HUES64 (cell line): ENCODE measurements around the gene SLC10A1.

Experiments used
- H3K27ac ChIP-seq: 2 replicates; pipeline ENCODE4 v1.7.0; 2013; ENCODE audit warnings: low read depth, low read length, inconsistent platforms
- H3K27me3 ChIP-seq: 2 replicates; pipeline ENCODE4 v1.6.1; 2013; ENCODE audit warnings: mild to moderate bottlenecking, low read length; ENCODE audit not compliant: insufficient read depth
- H3K36me3 ChIP-seq: 2 replicates; pipeline ENCODE4 v1.6.1; 2013; ENCODE audit warnings: mild to moderate bottlenecking, low read length; ENCODE audit not compliant: insufficient read depth
- H3K4me1 ChIP-seq: 2 replicates; pipeline ENCODE4 v1.6.1; 2013; ENCODE audit warnings: mild to moderate bottlenecking, low read length, moderate library complexity; ENCODE audit not compliant: insufficient read depth
- H3K4me3 ChIP-seq: 2 replicates; pipeline ENCODE4 v1.5.1; 2013; ENCODE audit warnings: mild to moderate bottlenecking, low read length, moderate library complexity
- H3K9ac ChIP-seq: 2 replicates; pipeline ENCODE4 v1.6.1; 2013; ENCODE audit warnings: mild to moderate bottlenecking, low read depth, low read length
- H3K9me3 ChIP-seq: 2 replicates; pipeline ENCODE4 v1.6.1; 2013; ENCODE audit warnings: low read depth, low read length; ENCODE audit not compliant: insufficient read depth
- WGBS: fragments of 150-250, 120-280 bp; methylation state at CpG from one replicate; pipeline ENCODE4 v1.1.7; 2013; ENCODE audit warnings: missing lambda C conversion rate; 5-methylcytosine and 5-hydroxymethylcytosine counted together

The SLC10A1 gene

DNA sequence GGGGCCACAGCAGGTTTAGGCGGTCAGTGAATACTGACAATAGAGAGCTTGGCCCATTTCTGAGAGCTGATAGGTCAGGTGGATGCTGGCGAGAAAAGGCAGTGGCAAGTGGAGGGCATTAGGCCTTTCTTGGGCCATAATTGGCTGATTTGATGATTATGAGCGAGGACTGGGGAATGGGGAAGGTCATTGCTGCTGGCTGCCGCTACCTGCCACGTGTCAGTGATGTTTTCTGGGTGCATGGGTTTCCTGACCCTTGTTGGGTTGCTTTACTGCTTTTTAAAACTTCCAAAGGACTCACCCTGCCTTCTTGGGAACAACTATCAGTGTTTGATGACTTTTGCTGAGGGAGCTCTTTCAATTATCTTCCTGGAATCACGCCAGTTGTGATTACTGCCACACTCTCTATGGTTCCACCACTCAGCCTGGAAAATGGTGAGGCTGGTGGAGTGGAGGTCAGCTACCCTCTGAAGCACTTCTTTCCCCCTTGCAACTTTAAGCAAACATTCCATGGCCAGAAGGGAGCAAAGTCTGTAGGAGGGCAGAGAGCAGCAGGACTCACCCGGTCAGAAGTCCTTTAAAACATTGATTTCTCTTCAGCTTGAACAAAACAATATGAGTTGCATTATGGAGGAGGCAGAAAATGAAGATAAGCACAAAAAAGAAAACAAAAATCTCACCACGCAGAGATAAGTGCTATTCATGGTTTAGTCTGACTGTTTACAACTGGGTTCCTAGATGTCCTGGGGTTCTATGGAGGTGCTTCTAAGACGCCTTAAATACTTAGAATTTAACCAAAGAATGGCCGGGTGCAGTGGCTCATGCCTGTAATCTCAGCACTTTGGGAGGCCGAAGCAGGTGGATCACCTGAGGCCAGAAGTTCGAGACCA is 12.1 kb upstream of the SLC10A1 start:
- H3K4me1 ChIP-seq = no peaks in the 10 kb centered on the region

DNA sequence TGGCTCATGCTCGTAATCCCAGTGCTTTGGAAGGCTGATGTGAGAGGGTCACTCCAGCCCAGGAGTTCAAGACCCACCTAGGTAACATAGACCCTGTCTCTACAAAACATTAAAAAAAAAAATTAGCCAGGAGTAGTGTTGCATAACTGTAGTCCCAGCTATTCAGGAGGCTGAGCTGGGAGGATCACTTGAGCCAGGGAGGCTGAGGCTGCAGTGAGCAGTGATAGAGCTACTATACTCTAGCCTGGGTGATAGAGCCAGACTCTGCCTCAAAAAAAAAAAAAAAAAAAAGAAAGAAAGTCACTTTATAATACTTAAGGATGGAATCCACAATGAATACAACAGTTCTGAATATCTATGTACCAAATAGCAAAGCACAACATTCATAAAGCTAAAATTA is 10.2 kb upstream of the SLC10A1 start:
- WGBS = no CpG with 5 or more reads among the region's 1 CpG
- H3K4me3 ChIP-seq = no peak overlapping the region
- no peaks in the 10 kb centered on the region for H3K36me3 ChIP-seq
- no peaks in the 10 kb centered on the region for H3K27me3 ChIP-seq
- H3K4me1 ChIP-seq = no peaks in the 10 kb centered on the region
- H3K9me3 ChIP-seq = no peaks in the 10 kb centered on the region
- H3K27ac ChIP-seq = no peak overlapping the region
- H3K9ac ChIP-seq = no peak overlapping the region

More for the DNA sequence above, 12.1 kb upstream of the SLC10A1 start:
- no peaks in the 10 kb centered on the region for H3K36me3 ChIP-seq
- no peak overlapping the region for H3K27ac ChIP-seq
- no peak overlapping the region for H3K9ac ChIP-seq
- WGBS = 92% methylated on average over 12 of the region's 12 CpGs
- H3K4me3 ChIP-seq = no peak overlapping the region
- no peaks in the 10 kb centered on the region for H3K9me3 ChIP-seq
- no peaks in the 10 kb centered on the region for H3K27me3 ChIP-seq

DNA sequence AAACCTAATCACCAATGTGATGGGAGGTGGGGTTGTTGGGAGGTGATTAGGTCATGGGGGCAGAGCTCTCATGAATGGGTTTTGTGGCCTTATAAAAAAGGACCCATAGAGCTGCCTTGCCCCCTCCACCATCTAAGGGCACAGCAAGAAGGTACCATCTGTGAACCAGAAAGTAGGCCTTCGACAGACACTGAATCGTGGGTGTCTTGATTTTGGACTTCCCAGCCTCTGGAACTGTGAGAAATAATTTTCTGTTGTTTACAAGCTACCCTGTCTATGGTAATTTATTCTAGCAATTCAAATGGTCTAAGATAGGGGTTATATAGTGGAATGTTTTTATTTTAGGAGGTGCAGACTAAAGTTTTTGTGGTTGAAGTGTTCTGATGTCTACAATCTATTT is 7.9 kb upstream of the SLC10A1 start:
- H3K36me3 ChIP-seq = no peaks in the 10 kb centered on the region
- H3K9me3 ChIP-seq = no peaks in the 10 kb centered on the region
- H3K4me3 ChIP-seq = no peak overlapping the region
- no peaks in the 10 kb centered on the region for H3K27me3 ChIP-seq
- 90% methylated on average over 2 of the region's 2 CpGs for WGBS
- H3K4me1 ChIP-seq = no peaks in the 10 kb centered on the region
- H3K9ac ChIP-seq = no peak overlapping the region
- no peak overlapping the region for H3K27ac ChIP-seq

GRCh38 chr14:69803753-69804152 is 6.7 kb upstream of the SLC10A1 start:
- H3K4me3 ChIP-seq = no peak overlapping the region
- H3K9me3 ChIP-seq = no peaks in the 10 kb centered on the region
- no peak overlapping the region for H3K27ac ChIP-seq
- H3K36me3 ChIP-seq = no peaks in the 10 kb centered on the region
- peaks cover 6% of the 10 kb centered on the region for H3K4me1 ChIP-seq
- H3K9ac ChIP-seq = no peak overlapping the region
- H3K27me3 ChIP-seq = no peaks in the 10 kb centered on the region

DNA sequence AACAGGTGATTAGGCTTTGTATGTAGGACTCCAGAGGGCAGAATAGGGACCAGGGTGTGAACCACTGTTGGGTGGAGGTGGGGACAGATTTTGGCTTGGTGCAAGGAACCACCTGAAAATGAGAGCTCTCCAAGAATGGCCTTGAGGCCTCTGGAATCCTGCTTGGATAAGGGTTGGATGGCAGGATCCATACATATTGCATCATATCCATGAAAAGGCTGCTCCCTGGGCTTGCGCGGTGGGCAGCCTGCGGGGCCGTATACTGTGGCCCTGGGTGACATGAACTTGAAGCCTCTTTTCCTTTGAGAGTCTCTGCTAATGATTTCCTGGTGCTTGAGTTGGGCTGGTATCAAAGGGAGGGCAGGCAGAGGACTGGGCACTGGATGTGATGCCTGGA is 1.3 kb upstream of the SLC10A1 start:
- WGBS = 98% methylated on average over 4 of the region's 4 CpGs
- H3K36me3 ChIP-seq = no peaks in the 10 kb centered on the region
- no peak overlapping the region for H3K4me3 ChIP-seq
- no peak overlapping the region for H3K9ac ChIP-seq
- H3K9me3 ChIP-seq = no peaks in the 10 kb centered on the region
- H3K27ac ChIP-seq = no peak overlapping the region
- H3K4me1 ChIP-seq = peaks cover 6% of the 10 kb centered on the region
- no peaks in the 10 kb centered on the region for H3K27me3 ChIP-seq

GRCh38 chr14:69797573-69798338 is 715 bp upstream of the SLC10A1 start:
- H3K4me1 ChIP-seq = peaks cover 6% of the 10 kb centered on the region
- H3K27me3 ChIP-seq = no peaks in the 10 kb centered on the region
- no peaks in the 10 kb centered on the region for H3K36me3 ChIP-seq
- H3K4me3 ChIP-seq = no peak overlapping the region
- H3K9ac ChIP-seq = no peak overlapping the region
- WGBS = 90% methylated on average over 5 of the region's 5 CpGs
- H3K27ac ChIP-seq = no peak overlapping the region
- H3K9me3 ChIP-seq = no peaks in the 10 kb centered on the region

DNA sequence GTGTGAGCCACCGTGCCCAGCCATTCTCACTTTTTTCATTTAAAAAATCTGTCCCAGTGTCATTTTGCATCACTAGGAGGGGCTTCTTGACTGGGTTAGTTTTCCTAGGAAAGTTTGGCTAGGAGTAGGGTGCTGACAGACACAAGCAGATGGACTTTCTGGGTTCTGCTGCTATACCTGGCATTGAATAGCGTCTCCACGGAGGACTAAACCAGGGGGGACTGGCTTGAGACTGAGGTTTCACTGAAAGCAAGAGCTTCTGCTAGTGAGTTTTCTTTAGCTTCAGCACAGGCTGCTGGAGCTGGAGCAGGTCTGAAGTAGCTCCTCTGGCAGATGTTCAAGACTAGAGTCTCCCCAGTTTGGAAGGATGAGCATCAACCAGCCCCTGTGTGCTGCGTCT is 1.4 kb downstream of the SLC10A1 start:
- no peak overlapping the region for H3K27ac ChIP-seq
- peaks cover 6% of the 10 kb centered on the region for H3K4me1 ChIP-seq
- H3K36me3 ChIP-seq = no peaks in the 10 kb centered on the region
- H3K9ac ChIP-seq = no peak overlapping the region
- no peaks in the 10 kb centered on the region for H3K27me3 ChIP-seq
- no peaks in the 10 kb centered on the region for H3K9me3 ChIP-seq
- 96% methylated on average over 4 of the region's 4 CpGs for WGBS
- no peak overlapping the region for H3K4me3 ChIP-seq

DNA sequence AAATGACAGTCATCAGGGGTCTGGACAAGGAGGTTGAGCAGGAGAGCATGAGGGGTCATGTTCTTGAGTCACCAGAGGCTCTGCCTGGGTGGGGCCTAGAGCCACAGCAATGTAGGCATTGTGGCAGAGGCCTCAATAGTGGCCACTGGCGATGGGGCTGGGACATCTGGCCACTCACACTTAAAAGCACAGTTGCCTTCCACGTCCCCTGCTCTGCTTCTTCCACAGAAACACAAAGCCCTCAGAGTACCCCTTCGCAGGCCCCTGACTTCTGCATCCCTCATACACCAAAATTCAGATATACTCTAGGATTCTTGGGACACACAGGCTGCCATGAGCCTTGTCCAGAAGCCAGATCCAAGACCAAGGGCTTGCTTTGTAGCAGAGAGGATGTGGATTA is 2.2 kb downstream of the SLC10A1 start:
- no peaks in the 10 kb centered on the region for H3K36me3 ChIP-seq
- no peak overlapping the region for H3K9ac ChIP-seq
- no peaks in the 10 kb centered on the region for H3K9me3 ChIP-seq
- no peak overlapping the region for H3K4me3 ChIP-seq
- H3K27me3 ChIP-seq = no peaks in the 10 kb centered on the region
- no peak overlapping the region for H3K27ac ChIP-seq
- WGBS = 89% methylated on average over 3 of the region's 3 CpGs
- peaks cover 6% of the 10 kb centered on the region for H3K4me1 ChIP-seq

- 96% methylated on average over 7 of the region's 7 CpGs for WGBS
- Histone ChIP-seq H3K36me3 (no peaks in the 10 kb centered on the region), H3K9me3 (no peaks in the 10 kb centered on the region), H3K27ac (no peak overlapping the region), H3K4me3 (no peak overlapping the region), H3K4me1 (no peaks in the 10 kb centered on the region), H3K9ac (no peak overlapping the region), H3K27me3 (no peaks in the 10 kb centered on the region)
Measured at GRCh38 chr14:69792887-69793421, 4.1 kb downstream of the SLC10A1 start.

- H3K4me1 ChIP-seq = no peaks in the 10 kb centered on the region
- H3K27me3 ChIP-seq = no peaks in the 10 kb centered on the region
- H3K9ac ChIP-seq = no peak overlapping the region
- no peak overlapping the region for H3K4me3 ChIP-seq
- H3K36me3 ChIP-seq = no peaks in the 10 kb centered on the region
- H3K27ac ChIP-seq = no peak overlapping the region
- H3K9me3 ChIP-seq = no peaks in the 10 kb centered on the region
Measured at GRCh38 chr14:69789118-69789640, 7.9 kb downstream of the SLC10A1 start.

DNA sequence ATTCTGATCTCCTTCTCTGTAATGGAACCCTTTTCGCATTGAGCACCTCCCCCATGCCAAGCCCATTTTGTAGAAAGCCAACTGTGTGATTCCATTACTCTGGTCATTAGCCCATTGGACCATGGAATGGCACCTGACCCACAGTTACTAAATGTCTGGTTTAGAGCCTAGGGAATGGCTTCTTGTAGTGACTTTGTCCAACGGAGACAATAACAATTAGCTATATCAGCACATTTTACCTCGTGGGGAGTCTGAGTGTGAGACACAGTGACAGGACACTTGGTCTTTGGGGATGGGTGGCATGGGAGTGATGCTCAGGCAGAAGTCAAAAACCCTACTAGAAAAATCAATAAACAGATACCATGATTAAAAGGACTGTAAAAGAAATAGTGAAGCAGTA is 10.4 kb downstream of the SLC10A1 start:
- 89% methylated on average over 2 of the region's 3 CpGs for WGBS
- no peaks in the 10 kb centered on the region for H3K4me1 ChIP-seq
- no peaks in the 10 kb centered on the region for H3K27me3 ChIP-seq
- H3K9me3 ChIP-seq = no peaks in the 10 kb centered on the region
- H3K36me3 ChIP-seq = no peaks in the 10 kb centered on the region
- H3K4me3 ChIP-seq = no peak overlapping the region
- no peak overlapping the region for H3K27ac ChIP-seq
- no peak overlapping the region for H3K9ac ChIP-seq
